Colon (tissue), 2 donors: ENCODE data around the gene EDEM2.
"Not testable (repeated sequence)": the region's sequence is repeated elsewhere in the genome, so short reads cannot be mapped to it uniquely, and the experiment has no call there.

Source experiments
- FAIRE-seq: peaks from 2 replicates; lab custom pipeline; 2012; peaks lifted over from hg19 to GRCh38; lab: Jason Lieb, UNC
- donor health status: control.
- donor health status: control.

Gene EDEM2

GRCh38 chr20:35125753-35126152, 21.4 kb downstream of the EDEM2 start:
- no peak for FAIRE-seq

GRCh38 chr20:35122756-35123405, 24.3 kb downstream of the EDEM2 start:
- no peak for FAIRE-seq

- no peak for FAIRE-seq
These were observed 25.9 kb downstream of the EDEM2 start for GRCh38 chr20:35121186-35121585.

GRCh38 chr20:35120012-35120701, 27.0 kb downstream of the EDEM2 start:
- FAIRE-seq = no peak

GRCh38 chr20:35117629-35118028, 29.5 kb downstream of the EDEM2 start:
- no peak for FAIRE-seq

- FAIRE-seq = no peak
These were observed 29.9 kb downstream of the EDEM2 start for GRCh38 chr20:35117196-35117595.

- FAIRE-seq = no peak
These were observed 30.9 kb downstream of the EDEM2 start for GRCh38 chr20:35116258-35116657.

- no peak for FAIRE-seq
These were observed 31.5 kb downstream of the EDEM2 start for GRCh38 chr20:35115606-35116005.

GRCh38 chr20:35112276-35112675, 34.9 kb downstream of the EDEM2 start:
- FAIRE-seq = not testable (repeated sequence)

GRCh38 chr20:35111141-35111888, 35.8 kb downstream of the EDEM2 start:
- FAIRE-seq = no peak

- FAIRE-seq = no peak
These were observed 38.2 kb downstream of the EDEM2 start for GRCh38 chr20:35108921-35109320.

GRCh38 chr20:35106827-35107380, 40.2 kb downstream of the EDEM2 start:
- FAIRE-seq = no peak

GRCh38 chr20:35104685-35105295, 42.3 kb downstream of the EDEM2 start:
- no peak for FAIRE-seq

- FAIRE-seq = no peak
These were observed 45.5 kb downstream of the EDEM2 start for GRCh38 chr20:35101620-35102019.

- FAIRE-seq = no peak
These were observed 53.8 kb downstream of the EDEM2 start for GRCh38 chr20:35093267-35093884.

GRCh38 chr20:35092524-35093266, 54.4 kb downstream of the EDEM2 start, which contains the start of gene TRPC4AP:
TRPC4AP (minus strand) TSS chr20:35092807; CDS start chr20:35092781, 26 bp downstream.
- FAIRE-seq = no peak

- no peak for FAIRE-seq
These were observed 55.2 kb downstream of the EDEM2 start for GRCh38 chr20:35091816-35092523.

- no peak for FAIRE-seq
These were observed 58.6 kb downstream of the EDEM2 start for GRCh38 chr20:35088231-35089145.

- FAIRE-seq = no peak
These were observed 59.3 kb downstream of the EDEM2 start for GRCh38 chr20:35087791-35088190.
